Measurements from ENCODE around the gene CAMK1.
A peak's percentile ranks its signal among the peaks of the same experiment; 100 is the strongest.

The CAMK1 gene

DNA sequence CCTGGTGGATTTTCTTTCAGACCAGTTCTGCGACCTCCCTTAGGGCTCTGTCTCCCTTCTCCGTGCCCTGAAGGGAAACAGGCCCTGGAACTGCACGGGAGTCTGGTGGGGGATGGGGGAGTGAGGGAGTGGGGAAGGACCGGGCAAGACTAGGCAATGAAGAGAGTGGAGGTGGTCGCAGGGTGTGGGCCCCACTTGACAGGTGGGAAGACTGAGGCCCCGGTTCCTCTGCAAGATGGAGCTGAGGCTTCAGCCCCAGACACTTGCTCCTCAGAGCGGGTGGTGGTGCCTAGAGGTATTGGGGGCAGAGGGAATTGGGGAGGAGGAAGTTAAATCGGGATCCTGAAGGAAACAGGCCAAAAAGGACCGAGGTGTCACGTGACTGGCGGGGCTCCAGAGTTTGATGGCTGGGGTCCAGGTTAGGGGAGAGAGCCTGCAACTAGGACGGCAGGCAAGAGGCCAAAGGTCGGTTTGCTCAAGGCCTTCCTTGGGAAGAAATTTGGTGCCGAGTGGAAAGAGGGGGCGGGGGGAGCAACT is 597 bp upstream of the CAMK1 start:
- H3K4me3 ChIP-seq (ENCODE audit: low read depth in 1 of 2, low read length in 2 of 2), result peak overlapping the region; percentile 59 to 81
- H3K27ac ChIP-seq (ENCODE audit: low read length), result peak overlapping the region; percentile 80
- peaks cover under 1 to 7% of the 10 kb centered on the region in 2 donors for H3K36me3 ChIP-seq (ENCODE audit: control insufficient read depth in 1 of 2, insufficient read depth in 2 of 2, low read length in 2 of 2)
- no peaks in the 10 kb centered on the region for H3K9me3 ChIP-seq (ENCODE audit: control insufficient read depth in 1 of 2, low read length in 2 of 2)
- H3K27me3 ChIP-seq (ENCODE audit: low read depth, low read length), result no peaks in the 10 kb centered on the region
- peaks cover 21 to 36% of the 10 kb centered on the region in 2 donors for H3K4me1 ChIP-seq (ENCODE audit: control insufficient read depth in 1 of 2, insufficient read depth in 2 of 2, low read length in 2 of 2)

DNA sequence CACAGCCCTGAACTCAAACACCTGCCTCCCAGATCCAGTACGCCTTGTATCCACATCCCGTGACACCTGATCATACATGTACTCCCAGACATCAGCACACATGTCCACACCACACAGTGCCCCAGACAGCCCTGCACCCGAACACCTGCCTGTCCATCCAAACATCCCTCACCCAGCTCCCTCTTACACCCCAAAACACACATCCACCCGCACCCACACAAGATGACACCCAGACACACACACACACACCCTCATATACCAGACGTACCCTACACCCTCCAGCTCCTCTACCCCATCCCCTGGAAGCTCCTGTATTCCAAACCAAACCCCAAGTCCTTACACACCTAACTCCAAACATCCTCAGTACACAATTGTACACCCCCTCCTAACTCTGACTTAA is 735 bp downstream of the CAMK1 start:
- Histone ChIP-seq H3K36me3 (ENCODE audit: control insufficient read depth in 1 of 2, insufficient read depth in 2 of 2, low read length in 2 of 2) (peaks cover 7 to 8% of the 10 kb centered on the region in 2 donors), H3K9me3 (ENCODE audit: control insufficient read depth in 1 of 2, low read length in 2 of 2) (no peaks in the 10 kb centered on the region), H3K4me3 (ENCODE audit: low read depth in 1 of 2, low read length in 2 of 2) (peak overlapping the region; percentile 59 to 81), H3K27me3 (ENCODE audit: low read depth, low read length) (no peaks in the 10 kb centered on the region), H3K27ac (ENCODE audit: low read length) (peak overlapping the region; percentile 7), H3K4me1 (ENCODE audit: control insufficient read depth in 1 of 2, insufficient read depth in 2 of 2, low read length in 2 of 2) (peaks cover 21 to 36% of the 10 kb centered on the region in 2 donors)

- peaks cover 21 to 36% of the 10 kb centered on the region in 2 donors for H3K4me1 ChIP-seq (ENCODE audit: control insufficient read depth in 1 of 2, insufficient read depth in 2 of 2, low read length in 2 of 2)
- no peaks in the 10 kb centered on the region for H3K9me3 ChIP-seq (ENCODE audit: control insufficient read depth in 1 of 2, low read length in 2 of 2)
- H3K4me3 ChIP-seq (ENCODE audit: low read depth in 1 of 2, low read length in 2 of 2), result peak overlapping the region in 1 of 2 donors; percentile 81
- peak overlapping the region; percentile 7 for H3K27ac ChIP-seq (ENCODE audit: low read length)
- H3K36me3 ChIP-seq (ENCODE audit: control insufficient read depth in 1 of 2, insufficient read depth in 2 of 2, low read length in 2 of 2), result peaks cover 7 to 8% of the 10 kb centered on the region in 2 donors
- H3K27me3 ChIP-seq (ENCODE audit: low read depth, low read length), result no peaks in the 10 kb centered on the region
Observed at GRCh38 chr3:9768141-9768775, 1.5 kb downstream of the CAMK1 start.

DNA sequence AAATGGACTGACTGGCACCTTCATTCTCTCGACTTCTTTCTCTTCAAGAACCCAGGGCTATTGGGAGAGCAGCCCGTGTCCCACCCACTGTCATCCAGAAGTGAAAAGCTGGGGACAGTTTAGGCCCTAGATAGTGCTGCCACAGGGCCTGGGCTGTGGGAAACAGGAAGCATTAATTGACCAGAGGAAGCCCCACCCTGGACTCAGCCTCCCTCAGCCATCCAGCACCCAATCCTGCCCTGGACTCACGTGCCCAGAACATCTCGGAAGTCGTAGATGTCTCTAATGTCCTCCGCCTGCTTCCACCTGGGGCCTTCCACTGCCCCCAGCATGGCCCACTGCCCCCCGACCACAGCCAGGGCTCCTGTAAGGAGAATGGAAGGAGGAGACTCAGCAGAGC is 2.3 kb downstream of the CAMK1 start:
- no peaks in the 10 kb centered on the region for H3K27me3 ChIP-seq (ENCODE audit: low read depth, low read length)
- H3K27ac ChIP-seq (ENCODE audit: low read length), result no peak overlapping the region
- H3K9me3 ChIP-seq (ENCODE audit: control insufficient read depth in 1 of 2, low read length in 2 of 2), result no peaks in the 10 kb centered on the region
- H3K4me3 ChIP-seq (ENCODE audit: low read depth in 1 of 2, low read length in 2 of 2), result no peak overlapping the region
- H3K36me3 ChIP-seq (ENCODE audit: control insufficient read depth in 1 of 2, insufficient read depth in 2 of 2, low read length in 2 of 2), result peaks cover 8 to 13% of the 10 kb centered on the region in 2 donors
- peaks cover 21 to 36% of the 10 kb centered on the region in 2 donors for H3K4me1 ChIP-seq (ENCODE audit: control insufficient read depth in 1 of 2, insufficient read depth in 2 of 2, low read length in 2 of 2)

GRCh38 chr3:9765865-9766264 is 3.9 kb downstream of the CAMK1 start:
- Histone ChIP-seq H3K4me3 (ENCODE audit: low read depth in 1 of 2, low read length in 2 of 2) (no peak overlapping the region), H3K36me3 (ENCODE audit: control insufficient read depth in 1 of 2, insufficient read depth in 2 of 2, low read length in 2 of 2) (peaks cover 20 to 24% of the 10 kb centered on the region in 2 donors), H3K9me3 (ENCODE audit: control insufficient read depth in 1 of 2, low read length in 2 of 2) (no peaks in the 10 kb centered on the region), H3K4me1 (ENCODE audit: control insufficient read depth in 1 of 2, insufficient read depth in 2 of 2, low read length in 2 of 2) (peaks cover 21 to 36% of the 10 kb centered on the region in 2 donors), H3K27ac (ENCODE audit: low read length) (no peak overlapping the region), H3K27me3 (ENCODE audit: low read depth, low read length) (no peaks in the 10 kb centered on the region)

DNA sequence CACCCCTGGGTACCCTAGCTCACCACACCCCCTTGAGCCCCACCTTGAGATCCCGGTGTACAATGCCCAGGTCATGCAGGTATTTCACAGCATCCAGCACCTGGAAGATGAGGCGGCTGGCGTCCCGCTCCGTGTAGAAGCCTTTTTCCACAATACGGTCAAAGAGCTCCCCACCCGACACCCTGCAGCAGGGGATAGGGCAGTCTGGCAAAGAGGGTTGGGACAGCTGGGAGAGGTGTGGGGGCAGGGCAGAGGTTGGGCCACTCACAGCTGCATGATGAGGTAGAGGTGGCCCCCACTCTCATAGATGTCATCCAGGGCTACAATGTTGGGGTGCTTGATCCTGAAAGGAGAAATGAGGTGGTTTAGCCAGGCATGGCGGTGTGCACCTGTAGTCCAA is 6.9 kb downstream of the CAMK1 start:
- H3K9me3 ChIP-seq (ENCODE audit: control insufficient read depth in 1 of 2, low read length in 2 of 2), result no peaks in the 10 kb centered on the region
- peaks cover 37 to 48% of the 10 kb centered on the region in 2 donors for H3K36me3 ChIP-seq (ENCODE audit: control insufficient read depth in 1 of 2, insufficient read depth in 2 of 2, low read length in 2 of 2)
- H3K4me1 ChIP-seq (ENCODE audit: control insufficient read depth in 1 of 2, insufficient read depth in 2 of 2, low read length in 2 of 2), result peaks cover 0 to 11% of the 10 kb centered on the region in 2 donors
- H3K27me3 ChIP-seq (ENCODE audit: low read depth, low read length), result no peaks in the 10 kb centered on the region
- H3K27ac ChIP-seq (ENCODE audit: low read length), result no peak overlapping the region
- H3K4me3 ChIP-seq (ENCODE audit: low read depth in 1 of 2, low read length in 2 of 2), result no peak overlapping the region

DNA sequence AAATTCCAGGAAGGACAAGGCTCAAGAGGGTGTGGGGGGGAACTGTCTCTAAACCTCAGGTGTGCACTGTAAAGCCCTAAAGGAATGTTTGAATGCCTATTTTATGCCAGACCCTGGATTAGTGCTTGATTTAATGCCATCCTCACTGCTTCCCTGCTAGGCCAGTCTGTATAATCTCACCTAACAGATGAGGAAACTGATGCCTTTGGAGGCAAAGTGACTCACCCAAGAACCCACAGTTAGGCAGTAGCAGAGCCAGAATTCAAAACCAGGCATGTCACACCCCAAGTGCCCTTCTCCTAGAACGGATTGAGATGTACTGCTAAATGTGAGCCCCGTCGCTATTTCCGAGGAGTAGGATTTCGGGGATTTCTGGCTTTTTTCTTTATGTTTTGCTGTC is 7.8 kb downstream of the CAMK1 start:
- Histone ChIP-seq H3K36me3 (ENCODE audit: control insufficient read depth in 1 of 2, insufficient read depth in 2 of 2, low read length in 2 of 2) (peaks cover 40 to 57% of the 10 kb centered on the region in 2 donors), H3K4me3 (ENCODE audit: low read depth in 1 of 2, low read length in 2 of 2) (no peak overlapping the region), H3K27me3 (ENCODE audit: low read depth, low read length) (no peaks in the 10 kb centered on the region), H3K27ac (ENCODE audit: low read length) (no peak overlapping the region), H3K4me1 (ENCODE audit: control insufficient read depth in 1 of 2, insufficient read depth in 2 of 2, low read length in 2 of 2) (peaks cover 0 to 1% of the 10 kb centered on the region in 2 donors), H3K9me3 (ENCODE audit: control insufficient read depth in 1 of 2, low read length in 2 of 2) (no peaks in the 10 kb centered on the region)

DNA sequence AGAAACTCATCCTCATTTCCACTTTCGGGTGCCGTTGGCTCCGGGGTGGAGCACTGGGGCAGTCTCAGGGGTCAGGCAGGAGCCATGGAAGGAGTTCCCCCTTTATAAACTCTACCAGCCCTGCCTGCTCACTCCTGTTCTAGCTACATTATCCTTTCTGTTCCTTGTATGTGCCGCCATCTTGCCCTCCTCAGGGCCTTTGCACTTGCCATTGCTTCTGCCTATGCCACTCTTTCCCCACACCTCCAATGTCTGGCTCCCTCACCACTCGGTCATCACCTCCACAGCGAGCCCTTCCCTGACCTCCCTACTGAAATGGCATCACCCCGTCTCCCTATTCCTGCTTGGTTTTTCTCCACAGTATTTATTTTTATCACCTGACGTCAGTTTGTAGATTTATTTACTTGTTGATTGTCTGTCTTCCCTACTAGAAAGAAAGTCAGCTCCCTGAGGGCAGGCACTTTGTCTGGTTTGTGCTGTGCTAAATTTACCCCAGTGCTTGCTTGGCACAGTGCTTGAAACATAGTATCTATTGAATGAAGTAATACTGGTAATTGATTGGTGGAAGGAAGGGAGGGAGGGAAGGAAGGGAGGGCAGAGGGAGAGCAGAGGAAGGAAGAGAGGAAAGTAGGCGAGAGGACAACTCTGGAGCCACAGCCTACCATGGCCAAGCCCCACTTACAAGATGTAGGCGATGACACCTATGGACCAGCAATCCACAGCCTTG is 8.8 kb downstream of the CAMK1 start:
- Histone ChIP-seq H3K27ac (ENCODE audit: low read length) (no peak overlapping the region), H3K36me3 (ENCODE audit: control insufficient read depth in 1 of 2, insufficient read depth in 2 of 2, low read length in 2 of 2) (peaks cover 48 to 66% of the 10 kb centered on the region in 2 donors), H3K4me1 (ENCODE audit: control insufficient read depth in 1 of 2, insufficient read depth in 2 of 2, low read length in 2 of 2) (no peaks in the 10 kb centered on the region)

DNA sequence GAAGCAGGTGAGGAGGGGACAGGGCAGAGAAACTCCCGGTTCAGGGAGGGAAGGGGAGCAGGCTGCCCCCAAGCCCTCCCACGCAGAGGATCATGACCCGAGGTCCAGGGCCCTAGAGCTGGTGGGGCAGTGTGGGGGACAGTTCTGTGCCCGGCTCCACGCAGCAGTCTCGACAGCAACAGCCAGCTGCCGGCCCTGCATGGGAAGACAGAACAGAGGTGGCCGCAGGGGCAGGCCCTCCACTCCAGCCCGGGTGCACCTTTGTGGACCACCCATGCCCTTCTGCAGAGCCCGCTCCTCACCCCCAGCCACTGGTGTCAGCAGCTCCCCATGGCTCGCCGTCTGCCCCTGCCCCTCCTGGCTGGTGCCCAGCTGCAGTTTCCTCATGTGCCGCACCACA is 12.3 kb downstream of the CAMK1 start:
- H3K4me1 ChIP-seq (ENCODE audit: control insufficient read depth in 1 of 2, insufficient read depth in 2 of 2, low read length in 2 of 2), result peaks cover 0 to 9% of the 10 kb centered on the region in 2 donors
- H3K27ac ChIP-seq (ENCODE audit: low read length), result no peak overlapping the region
- no peaks in the 10 kb centered on the region for H3K27me3 ChIP-seq (ENCODE audit: low read depth, low read length)
- no peaks in the 10 kb centered on the region for H3K9me3 ChIP-seq (ENCODE audit: control insufficient read depth in 1 of 2, low read length in 2 of 2)
- no peak overlapping the region for H3K4me3 ChIP-seq (ENCODE audit: low read depth in 1 of 2, low read length in 2 of 2)
- peaks cover 41 to 76% of the 10 kb centered on the region in 2 donors for H3K36me3 ChIP-seq (ENCODE audit: control insufficient read depth in 1 of 2, insufficient read depth in 2 of 2, low read length in 2 of 2)

More for the DNA sequence above, 8.8 kb downstream of the CAMK1 start:
- no peak overlapping the region for H3K4me3 ChIP-seq (ENCODE audit: low read depth in 1 of 2, low read length in 2 of 2)
- H3K27me3 ChIP-seq (ENCODE audit: low read depth, low read length), result no peaks in the 10 kb centered on the region
- H3K9me3 ChIP-seq (ENCODE audit: control insufficient read depth in 1 of 2, low read length in 2 of 2), result no peaks in the 10 kb centered on the region

GRCh38 chr3:9754678-9755077 is 15.1 kb downstream of the CAMK1 start:
- Histone ChIP-seq H3K27ac (ENCODE audit: low read length) (no peak overlapping the region), H3K36me3 (ENCODE audit: control insufficient read depth in 1 of 2, insufficient read depth in 2 of 2, low read length in 2 of 2) (peaks cover 22 to 68% of the 10 kb centered on the region in 2 donors), H3K27me3 (ENCODE audit: low read depth, low read length) (no peaks in the 10 kb centered on the region)

GRCh38 chr3:9750556-9751411 is 19.0 kb downstream of the CAMK1 start:
- H3K27me3 ChIP-seq (ENCODE audit: low read depth, low read length), result no peaks in the 10 kb centered on the region
- H3K36me3 ChIP-seq (ENCODE audit: control insufficient read depth in 1 of 2, insufficient read depth in 2 of 2, low read length in 2 of 2), result peaks cover 18 to 55% of the 10 kb centered on the region in 2 donors
- H3K4me1 ChIP-seq (ENCODE audit: control insufficient read depth in 1 of 2, insufficient read depth in 2 of 2, low read length in 2 of 2), result peaks cover 9 to 32% of the 10 kb centered on the region in 2 donors
- no peaks in the 10 kb centered on the region for H3K9me3 ChIP-seq (ENCODE audit: control insufficient read depth in 1 of 2, low read length in 2 of 2)
- peak overlapping the region; percentile 90 for H3K4me3 ChIP-seq (ENCODE audit: low read depth in 1 of 2, low read length in 2 of 2)
- peak overlapping the region; percentile 81 for H3K27ac ChIP-seq (ENCODE audit: low read length)

More at GRCh38 chr3:9754678-9755077, 15.1 kb downstream of the CAMK1 start:
- H3K4me3 ChIP-seq (ENCODE audit: low read depth in 1 of 2, low read length in 2 of 2), result no peak overlapping the region
- peaks cover 9 to 28% of the 10 kb centered on the region in 2 donors for H3K4me1 ChIP-seq (ENCODE audit: control insufficient read depth in 1 of 2, insufficient read depth in 2 of 2, low read length in 2 of 2)
- H3K9me3 ChIP-seq (ENCODE audit: control insufficient read depth in 1 of 2, low read length in 2 of 2), result no peaks in the 10 kb centered on the region
